GM21737 (cell line): ENCODE results near the gene TYRP1.
"Not testable (repeated sequence)": the region's sequence is repeated elsewhere in the genome, so short reads cannot be mapped to it uniquely, and the experiment has no call there.

Experiments used
- ATAC-seq: cut with Tn5 transposase; IDR thresholded peaks from one replicate; pipeline ENCODE4 v1.9.1; 2021; ENCODE audit warnings: mild to moderate bottlenecking, moderate library complexity; ENCODE audit not compliant: unreplicated experiment

The TYRP1 gene, protein sequence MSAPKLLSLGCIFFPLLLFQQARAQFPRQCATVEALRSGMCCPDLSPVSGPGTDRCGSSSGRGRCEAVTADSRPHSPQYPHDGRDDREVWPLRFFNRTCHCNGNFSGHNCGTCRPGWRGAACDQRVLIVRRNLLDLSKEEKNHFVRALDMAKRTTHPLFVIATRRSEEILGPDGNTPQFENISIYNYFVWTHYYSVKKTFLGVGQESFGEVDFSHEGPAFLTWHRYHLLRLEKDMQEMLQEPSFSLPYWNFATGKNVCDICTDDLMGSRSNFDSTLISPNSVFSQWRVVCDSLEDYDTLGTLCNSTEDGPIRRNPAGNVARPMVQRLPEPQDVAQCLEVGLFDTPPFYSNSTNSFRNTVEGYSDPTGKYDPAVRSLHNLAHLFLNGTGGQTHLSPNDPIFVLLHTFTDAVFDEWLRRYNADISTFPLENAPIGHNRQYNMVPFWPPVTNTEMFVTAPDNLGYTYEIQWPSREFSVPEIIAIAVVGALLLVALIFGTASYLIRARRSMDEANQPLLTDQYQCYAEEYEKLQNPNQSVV

DNA sequence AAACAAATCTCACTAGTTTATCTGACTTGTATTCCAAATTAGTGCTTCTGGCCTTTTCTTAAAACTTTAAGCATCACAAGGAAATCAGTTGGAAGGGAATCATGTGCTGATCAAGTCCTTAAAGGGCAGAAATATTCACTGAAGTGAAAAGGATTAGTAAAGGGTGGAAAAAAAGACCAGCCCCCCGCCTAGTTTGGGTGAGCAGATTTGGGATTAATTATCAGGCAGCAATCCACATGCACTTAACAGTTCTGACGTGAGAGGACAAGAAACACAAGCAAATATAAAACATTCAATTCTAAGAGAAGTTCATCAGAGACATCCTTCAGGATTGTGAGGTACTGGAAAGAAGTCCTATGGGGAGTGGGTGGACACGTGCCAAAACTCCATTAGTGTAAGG, at the start of gene TYRP1:
Gene TYRP1 (plus strand): TSS at position 245 of the 400 bp plus-strand sequence. CDS start 612 bp downstream, outside the sequence.
- no peak for ATAC-seq

DNA sequence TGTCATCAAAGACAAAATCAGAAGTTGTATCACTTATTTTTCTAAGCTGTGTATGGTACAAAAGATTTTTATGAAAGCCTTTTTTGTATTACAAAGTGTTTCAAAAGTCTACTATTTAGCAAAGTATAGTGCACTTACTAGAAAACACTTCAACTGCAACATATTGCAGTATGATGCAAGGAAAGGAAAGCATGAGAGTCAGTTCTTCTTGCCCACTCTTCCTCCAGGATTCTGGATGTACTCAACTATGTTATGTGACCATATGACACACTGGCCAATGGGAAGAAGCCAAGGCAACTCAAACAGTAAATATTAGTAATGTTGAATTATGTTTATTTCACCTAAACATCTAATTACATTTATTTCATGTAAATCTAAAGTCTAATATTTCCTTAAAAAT, 49.5 kb upstream of the TYRP1 start:
- ATAC-seq = no peak

DNA sequence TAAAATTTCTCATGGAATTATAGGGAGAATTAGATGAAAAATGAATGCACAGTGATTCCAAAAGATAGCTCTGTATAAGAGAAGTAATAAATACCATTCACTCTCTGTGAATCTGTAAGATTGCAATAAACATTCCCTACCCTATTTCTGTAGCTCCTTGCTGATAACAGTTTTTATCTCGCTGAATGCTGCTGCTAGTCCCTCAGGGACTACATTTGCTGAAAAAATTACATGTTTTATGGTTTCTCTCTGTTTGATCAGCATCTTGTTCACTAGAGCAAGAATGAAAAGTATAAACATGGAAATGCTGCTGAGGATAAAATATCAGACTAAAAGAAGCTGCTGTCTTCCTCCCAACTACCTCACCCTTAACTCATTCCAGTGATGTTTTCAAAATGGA, 44.3 kb upstream of the TYRP1 start:
- ATAC-seq = no peak

DNA sequence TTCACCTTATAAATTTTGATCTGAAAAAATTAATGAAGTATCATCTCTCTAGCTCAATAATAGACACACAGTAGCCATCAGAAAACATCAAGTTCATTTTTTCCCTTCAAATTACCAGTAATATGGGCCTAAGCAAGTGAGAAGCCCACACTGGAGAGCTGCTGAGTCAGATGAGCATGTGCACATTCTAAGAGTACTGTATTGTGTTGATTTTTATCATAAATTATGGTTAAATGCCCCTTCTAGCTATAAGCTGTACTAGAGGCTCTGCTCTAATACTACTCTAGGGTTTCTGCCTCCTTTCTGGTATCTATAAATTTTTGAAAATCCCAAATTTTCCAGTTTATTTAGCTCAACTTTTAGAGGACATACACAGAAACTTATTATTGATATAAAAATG, 42.1 kb upstream of the TYRP1 start:
- no peak for ATAC-seq

DNA sequence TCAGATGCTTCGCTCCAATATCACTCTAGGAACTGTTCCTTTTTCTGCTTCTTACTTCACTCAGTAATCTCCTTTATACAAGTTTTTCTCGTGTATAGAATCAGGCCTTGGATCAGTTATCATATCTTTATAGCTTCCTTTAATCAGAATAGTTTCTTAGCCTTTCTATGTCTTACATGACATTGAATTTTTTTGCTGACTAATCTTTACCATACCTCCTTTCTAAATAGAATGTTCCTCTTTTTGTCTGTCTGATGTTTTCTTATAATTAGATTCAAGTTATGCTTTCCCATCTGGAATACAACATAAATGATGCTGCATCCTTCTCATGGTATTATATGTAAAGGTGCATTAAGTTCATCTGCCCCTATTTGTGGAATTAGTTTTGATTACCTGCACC, 40.2 kb upstream of the TYRP1 start:
- ATAC-seq = no peak

DNA sequence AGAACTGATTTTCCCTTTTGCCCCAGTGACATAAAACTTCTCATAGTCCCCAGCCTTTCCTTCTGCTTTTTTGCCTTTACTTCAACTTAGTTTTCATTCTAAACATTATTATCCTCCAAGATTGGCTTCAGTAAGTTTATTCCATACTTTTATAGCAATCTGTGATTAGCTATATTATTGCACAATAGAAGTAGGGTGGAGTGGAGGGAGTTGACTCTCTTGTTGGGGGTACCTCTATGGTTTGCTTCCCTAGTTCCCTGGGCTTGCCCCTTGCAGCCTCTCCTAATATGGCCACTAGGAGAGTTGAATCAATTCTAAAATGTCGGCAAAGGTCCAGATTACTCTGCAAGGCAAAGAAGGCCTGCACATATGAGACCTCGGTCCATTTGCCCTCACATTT, 36.4 kb upstream of the TYRP1 start:
- no peak for ATAC-seq

DNA sequence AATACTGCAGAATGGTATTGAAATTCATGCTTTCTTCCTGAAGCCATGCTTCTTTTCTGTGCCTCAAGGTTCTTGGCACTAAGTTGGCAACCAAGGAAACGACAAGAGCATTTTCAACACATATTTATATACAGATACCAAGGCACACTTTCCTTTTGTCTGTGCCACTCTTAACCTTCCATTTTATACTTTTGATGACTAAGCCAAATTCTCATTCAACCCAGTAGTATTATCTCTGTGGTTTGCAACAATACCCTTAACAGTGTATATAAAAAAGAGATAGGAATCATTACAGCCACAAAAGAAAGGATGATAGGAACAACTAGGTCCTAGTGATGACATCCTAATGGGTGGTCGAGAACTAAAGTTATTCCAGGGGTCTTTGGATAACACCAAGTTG, 36.0 kb upstream of the TYRP1 start:
- no peak for ATAC-seq

DNA sequence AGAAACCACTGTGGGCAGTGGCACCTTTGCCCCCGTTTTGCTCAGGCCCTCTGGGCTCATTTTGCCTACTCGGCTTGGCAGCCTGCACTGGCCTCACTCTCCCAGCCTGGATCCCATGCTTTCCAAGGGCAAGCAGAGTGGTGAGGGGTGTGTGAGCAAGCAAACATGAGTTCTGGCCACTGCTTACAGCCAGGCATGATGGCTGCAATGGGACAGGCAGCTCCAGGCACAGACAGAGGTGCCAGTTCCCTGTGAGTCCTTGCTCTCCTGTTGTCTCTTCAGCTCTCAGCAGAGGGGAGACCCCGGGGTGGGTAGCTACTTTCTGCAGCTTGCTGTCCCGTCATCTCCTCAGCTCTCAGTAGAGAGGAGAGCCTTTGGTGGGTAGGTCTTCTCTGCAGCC, 35.2 kb upstream of the TYRP1 start:
- no peak for ATAC-seq

DNA sequence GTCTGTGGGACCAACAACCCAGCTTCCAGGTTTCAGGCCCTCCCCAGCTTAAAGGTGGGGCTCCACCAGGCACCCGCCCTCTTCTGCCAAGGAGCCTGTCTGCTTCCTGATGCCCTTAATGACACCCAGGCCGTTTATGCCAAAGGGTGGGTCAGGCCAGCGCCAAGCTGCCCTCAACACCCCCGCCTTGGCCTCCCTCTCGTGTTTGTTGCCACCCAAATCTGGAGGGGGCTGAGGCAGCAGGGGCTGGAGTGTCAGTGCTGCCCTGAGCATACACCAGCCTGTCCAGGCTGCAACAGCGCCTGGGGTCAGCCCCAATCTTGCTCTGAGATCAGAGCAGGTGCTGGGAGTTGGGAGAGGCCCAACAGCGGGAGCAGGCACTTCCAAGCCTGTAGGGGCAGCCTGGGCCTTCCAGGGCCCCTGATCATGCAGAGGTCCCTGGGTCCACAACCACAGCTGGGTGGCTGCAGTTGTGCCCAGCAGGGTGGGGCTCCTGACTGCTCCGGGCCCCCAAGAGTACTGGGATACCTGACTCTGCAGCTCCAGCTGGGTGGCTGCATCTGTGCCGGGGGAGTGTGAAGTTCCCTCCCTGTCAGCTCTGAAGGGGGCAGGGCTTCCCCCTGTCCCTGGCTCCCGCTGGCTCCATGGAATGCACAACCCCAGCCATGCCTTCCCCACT, 34.5 kb upstream of the TYRP1 start:
- no peak for ATAC-seq

DNA sequence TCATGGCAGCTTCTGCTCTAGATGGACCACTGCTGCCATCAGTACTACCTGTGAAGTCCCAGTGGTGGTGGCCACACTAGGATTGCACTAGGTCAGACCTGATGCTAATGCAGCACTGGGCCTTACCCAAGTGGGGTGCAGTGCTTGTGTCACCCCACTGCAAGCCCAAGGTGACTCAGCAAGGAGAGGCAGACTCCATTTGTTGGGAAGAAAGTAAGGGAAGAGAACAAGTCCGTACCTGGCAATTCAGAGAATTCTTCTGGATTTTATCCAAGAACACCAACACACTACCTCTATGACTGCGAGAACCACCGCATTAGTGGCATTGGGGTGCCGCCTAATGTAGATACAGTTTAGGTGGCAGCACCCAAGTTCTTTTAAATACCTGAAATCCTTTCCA, 34.0 kb upstream of the TYRP1 start:
- no peak for ATAC-seq

DNA sequence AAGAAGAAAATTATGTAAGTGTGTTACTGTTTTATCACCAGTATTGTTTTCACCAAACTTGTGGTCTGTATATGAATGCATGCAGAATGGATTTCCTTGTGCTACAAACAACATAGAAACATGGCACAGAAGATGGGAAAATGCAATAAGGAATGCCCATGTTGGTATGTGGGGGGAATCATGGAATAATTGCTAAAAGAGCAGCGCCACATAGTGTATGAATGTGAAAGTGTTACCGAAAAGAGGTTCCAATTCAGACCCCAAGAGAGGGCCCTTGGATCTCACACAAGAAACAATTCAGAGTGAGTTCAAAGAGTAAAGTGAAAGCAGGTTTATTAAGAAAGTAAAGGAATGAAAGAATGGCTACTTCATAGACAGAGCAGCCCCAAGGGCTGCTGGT, 26.4 kb upstream of the TYRP1 start:
- no peak for ATAC-seq

DNA sequence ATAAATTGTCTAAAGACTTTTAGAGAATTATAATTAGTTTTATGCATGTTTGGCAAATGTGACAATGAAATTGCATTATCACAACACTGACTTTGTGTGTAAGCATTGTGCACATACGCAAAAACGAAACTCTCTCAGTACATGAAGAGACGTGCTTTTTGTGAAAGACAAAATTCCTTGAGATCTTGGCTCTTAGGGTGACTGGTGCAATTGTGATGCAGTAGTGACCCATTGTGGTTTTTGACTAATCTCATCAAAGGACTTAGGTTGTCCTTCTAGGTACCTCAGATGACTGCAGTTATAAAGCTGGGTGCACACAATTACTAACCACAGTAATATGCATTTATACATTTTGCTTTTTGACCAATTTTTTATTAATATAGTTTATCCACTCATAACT, 25.3 kb upstream of the TYRP1 start:
- no peak for ATAC-seq

DNA sequence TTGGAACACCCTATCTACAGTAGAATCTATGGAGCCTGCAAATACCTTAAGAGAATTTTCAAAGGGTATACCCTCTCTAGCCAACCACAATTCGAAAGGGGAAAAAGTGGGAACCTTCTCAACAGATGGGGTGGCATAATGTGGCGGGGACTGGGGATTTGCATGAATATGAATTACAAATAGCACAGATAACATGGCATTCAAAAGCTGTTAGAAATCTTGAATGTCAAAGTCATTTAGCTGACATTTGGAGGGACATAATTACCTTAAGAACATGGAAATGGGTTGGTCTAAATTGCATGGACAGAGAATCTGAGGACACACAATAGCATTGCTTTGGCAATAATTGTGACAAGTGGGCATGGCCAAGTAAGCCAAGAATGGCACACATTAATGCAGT, 23.2 kb upstream of the TYRP1 start:
- no peak for ATAC-seq

DNA sequence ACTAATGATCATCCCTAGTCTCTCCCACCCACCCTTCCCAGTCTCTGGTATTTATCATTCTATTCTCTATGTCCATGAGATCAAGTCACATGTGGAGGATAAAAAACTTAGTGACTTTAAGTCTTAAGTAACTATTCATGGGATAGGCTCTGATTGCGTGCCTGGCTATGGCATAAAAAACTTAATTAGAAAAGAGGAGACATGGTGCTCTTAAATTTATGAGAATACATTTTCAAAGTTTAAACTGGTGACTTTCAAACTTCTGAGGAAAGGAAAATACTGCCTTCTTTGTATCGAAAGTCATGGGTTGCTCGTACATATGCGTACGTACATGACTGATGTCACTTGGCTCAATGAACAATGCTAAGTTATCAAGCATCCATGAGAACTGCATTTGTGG, 18.2 kb upstream of the TYRP1 start:
- no peak for ATAC-seq

DNA sequence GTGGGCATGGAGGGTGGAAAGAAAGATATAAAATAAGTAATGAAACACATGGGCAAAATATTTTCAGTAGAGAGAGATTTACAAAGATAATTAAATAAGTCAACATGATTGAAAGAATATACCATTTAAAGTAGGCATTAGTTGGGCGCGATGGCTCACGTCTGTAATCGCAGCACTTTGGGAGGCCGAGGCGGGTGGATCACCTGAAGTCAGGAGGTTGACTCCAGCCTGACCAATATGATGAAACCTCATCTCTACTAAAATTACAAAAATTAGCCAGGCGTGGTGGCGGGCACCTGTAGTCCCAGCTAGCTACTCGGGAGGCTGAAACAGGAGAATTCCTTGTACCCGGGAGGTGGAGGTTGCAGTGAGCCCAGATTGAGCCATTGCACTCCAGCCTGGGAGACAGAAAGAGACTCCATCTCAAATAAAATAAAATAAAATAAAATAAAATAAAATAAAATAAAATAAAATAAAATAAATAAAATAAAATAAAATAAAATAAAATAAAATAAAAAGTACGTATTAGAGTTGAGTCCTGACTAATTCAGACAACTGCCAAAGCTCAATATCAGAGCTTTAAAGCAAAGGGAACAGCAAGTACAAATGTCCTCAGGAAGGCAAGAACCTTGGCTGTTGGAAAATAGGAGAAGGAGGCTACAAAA, 15.6 kb upstream of the TYRP1 start:
- ATAC-seq = not testable (repeated sequence)

DNA sequence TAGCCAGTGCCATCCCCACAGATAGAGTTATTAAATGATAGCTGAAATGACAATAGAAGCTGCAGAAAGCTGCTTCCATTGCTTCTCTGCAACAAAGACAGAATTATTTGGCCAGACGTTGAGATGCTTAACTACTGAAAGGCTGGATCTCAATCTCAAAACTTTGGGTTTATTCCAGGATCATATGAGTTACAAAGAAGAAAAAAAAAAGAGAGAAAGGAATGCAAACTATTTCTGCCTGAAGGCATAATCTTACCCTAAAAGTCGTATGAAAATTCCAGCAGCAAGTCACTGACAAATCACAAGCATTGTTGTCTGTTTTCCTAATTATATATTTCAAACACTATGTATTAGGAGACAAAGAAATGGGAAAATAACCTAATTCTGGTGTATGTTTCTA, 12.8 kb upstream of the TYRP1 start:
- no peak for ATAC-seq

DNA sequence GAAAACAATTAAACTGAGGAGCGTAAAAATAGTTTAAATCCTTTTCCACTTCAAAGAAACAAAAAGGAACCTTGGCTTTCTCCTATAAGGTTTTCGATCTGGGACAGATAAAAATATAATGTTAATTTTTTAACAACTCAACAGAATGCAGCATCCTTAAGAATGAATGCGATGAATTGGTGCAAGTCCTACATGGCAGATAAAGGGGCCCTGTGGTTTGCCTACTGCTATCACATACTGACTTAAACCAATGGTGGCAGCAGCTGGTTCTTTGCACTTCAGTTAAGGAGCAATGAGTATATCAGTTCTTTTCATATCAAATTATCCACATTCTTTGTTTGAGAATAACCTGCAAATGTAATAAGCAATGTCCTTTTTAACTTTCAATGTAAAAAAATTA, 12.4 kb upstream of the TYRP1 start:
- no peak for ATAC-seq

DNA sequence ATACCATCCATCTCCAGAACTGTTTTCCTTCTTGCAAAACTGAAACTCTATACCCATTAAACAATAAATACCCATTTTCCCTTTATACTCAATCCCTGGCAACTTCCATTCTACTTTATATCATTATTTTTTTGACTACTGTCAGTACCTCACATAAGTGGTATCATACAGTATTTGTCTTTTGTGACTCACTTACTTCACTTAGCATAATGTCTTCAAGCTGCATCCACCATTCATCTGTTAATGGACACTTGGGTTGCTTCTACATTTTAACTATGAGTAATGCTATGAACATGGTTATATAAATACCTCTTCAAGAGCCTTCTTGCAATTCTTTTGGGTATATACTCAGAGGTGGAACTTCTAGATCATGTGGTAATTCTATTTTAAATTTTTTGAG, 11.6 kb upstream of the TYRP1 start:
- no peak for ATAC-seq

DNA sequence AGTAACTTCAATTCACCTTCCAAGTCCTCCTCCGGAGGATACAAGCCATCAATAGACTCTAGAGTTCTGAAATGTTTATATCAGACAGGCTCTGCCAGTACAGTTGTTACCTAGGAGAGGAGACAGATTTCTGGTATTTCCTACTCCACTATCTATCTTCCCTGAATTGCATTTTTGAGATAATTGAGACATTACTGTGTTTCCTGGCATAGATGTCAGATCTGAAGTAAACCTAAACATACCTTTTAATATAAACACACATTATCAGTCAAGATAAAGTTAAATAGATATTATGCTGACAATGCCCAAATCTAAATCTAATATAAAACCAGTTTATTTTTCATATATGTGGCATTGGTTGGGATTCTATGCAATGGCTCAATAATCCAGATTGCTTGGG, 8.2 kb upstream of the TYRP1 start:
- no peak for ATAC-seq

DNA sequence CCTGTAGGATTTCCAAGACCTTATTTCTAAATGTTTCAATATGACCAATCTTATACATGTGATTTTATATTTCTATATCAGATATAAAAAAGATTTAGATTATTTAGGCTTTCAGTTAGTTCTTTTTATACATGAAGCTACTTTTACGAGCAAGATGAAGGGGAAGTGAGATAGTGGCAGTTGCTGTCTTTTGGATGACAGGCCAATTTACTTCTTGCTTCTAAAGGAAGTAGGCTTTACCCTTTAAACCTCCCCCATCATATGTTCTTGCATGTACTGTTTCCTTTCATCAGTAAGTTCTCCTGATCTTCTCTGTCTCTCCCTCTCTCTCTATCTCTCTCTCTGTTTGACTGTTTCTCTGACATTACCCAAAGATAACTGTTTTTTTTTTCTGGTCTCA, 4.0 kb upstream of the TYRP1 start:
- no peak for ATAC-seq

DNA sequence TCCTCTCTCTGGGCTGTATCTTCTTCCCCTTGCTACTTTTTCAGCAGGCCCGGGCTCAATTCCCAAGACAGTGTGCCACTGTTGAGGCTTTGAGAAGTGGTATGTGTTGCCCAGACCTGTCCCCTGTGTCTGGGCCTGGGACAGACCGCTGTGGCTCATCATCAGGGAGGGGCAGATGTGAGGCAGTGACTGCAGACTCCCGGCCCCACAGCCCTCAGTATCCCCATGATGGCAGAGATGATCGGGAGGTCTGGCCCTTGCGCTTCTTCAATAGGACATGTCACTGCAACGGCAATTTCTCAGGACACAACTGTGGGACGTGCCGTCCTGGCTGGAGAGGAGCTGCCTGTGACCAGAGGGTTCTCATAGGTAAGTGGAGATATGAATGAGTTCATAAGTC, 828 bp downstream of the TYRP1 start:
- no peak for ATAC-seq

DNA sequence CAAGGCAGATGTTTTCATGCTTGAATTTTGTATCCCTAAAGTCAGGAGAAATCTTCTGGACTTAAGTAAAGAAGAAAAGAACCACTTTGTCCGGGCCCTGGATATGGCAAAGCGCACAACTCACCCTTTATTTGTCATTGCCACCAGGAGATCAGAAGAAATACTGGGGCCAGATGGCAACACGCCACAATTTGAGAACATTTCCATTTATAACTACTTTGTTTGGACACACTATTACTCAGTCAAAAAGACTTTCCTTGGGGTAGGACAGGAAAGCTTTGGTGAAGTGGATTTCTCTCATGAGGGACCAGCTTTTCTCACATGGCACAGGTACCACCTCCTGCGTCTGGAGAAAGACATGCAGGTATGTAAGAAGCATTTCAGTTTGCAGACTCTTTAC, 2.3 kb downstream of the TYRP1 start:
- no peak for ATAC-seq
